ENCODE data around the gene ELOVL6.

The ELOVL6 gene

DNA sequence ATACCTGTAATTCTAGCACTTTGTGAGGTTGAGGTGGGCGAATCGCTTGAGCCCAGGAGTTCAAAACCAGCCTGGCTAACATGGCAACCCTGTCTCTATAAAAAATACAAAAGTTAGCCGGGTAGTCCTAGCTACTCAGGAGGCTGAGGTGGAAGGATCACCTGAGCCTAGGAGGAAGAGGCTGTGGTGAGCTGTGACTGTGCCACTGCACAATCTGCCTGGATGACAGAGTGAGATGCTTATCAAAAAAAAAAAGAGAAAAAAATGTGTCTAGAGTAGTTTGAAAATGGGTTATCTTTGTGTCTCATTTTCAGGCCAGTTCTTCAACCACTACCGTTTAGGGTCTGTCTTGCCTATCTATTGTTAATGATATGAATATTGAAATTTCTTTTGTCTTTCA is 187.6 kb downstream of the ELOVL6 start:
- FAIRE-seq: no peak
- TF ChIP-seq POLR2A (IDR thresholded peaks at IDR 0.05; ENCODE audit: low read depth, low read length): no peak

GRCh38 chr4:110009550-110009949 is 188.9 kb downstream of the ELOVL6 start:
- no peak for DNase-seq (ENCODE audit: insufficient read length, low spot score)
- FAIRE-seq: no peak
- TF ChIP-seq POLR2A (IDR thresholded peaks at IDR 0.05; ENCODE audit: low read depth, low read length): no peak

More for the DNA sequence above, 187.6 kb downstream of the ELOVL6 start:
- DNase-seq (ENCODE audit: insufficient read length, low spot score): no peak

DNA sequence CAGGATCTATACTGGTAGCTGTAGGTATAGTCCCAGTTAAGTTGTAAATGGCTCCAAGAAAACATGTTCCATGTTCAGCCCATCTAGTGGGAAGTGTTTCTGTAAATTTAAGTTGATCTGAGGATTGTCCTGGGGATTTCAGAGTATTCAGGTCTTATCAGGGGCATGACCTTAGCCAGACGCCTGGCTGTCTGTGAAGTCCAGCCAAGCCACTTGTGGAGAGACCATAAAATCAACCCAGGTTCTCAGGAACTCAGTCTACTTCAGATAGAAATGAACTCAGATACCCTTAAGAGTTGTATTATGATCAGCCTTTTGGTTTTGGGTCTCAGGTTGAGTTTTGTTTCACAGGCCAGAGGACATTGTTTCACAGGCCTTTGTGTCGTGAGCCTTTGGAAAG is 189.9 kb downstream of the ELOVL6 start:
- DNase-seq (ENCODE audit: insufficient read length, low spot score): no peak
- no peak for TF ChIP-seq POLR2A (IDR thresholded peaks at IDR 0.05; ENCODE audit: low read depth, low read length)
- no peak for FAIRE-seq

- TF ChIP-seq POLR2A (IDR thresholded peaks at IDR 0.05; ENCODE audit: low read depth, low read length): no peak
- DNase-seq (ENCODE audit: insufficient read length, low spot score): no peak
- no peak for FAIRE-seq
Observed at GRCh38 chr4:110007217-110007616, 191.2 kb downstream of the ELOVL6 start.

DNA sequence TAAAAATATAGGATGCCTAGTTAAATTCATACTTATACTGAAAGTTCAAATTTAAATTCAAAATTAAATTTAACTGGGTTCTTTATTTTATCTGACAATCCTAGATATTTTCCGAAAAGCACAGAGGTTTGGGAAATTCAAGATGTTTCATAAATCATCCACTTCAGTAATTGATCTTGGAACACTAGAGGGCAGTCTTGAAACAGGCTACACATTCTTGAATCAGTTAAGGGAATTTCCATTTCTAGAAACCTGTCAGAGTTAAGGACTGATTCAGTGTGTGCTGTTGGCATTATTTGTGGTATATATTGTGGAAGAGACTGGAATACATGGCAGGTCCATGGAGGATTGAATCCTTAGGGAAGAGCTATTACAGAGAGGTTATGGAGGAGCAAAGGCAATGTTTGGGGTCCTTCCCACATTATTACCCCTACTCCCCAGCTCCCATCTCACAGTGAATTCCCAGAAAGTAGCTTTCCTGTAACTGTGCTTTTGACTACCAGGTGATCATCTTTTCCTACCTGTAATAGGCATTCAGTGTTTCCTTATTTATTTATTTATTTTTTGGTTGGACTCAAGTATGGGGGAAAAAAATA is 192.9 kb downstream of the ELOVL6 start:
- peak; percentile 20 for DNase-seq (ENCODE audit: insufficient read length, low spot score)
- no peak for TF ChIP-seq POLR2A (IDR thresholded peaks at IDR 0.05; ENCODE audit: low read depth, low read length)
- peak; percentile 69 for FAIRE-seq

DNA sequence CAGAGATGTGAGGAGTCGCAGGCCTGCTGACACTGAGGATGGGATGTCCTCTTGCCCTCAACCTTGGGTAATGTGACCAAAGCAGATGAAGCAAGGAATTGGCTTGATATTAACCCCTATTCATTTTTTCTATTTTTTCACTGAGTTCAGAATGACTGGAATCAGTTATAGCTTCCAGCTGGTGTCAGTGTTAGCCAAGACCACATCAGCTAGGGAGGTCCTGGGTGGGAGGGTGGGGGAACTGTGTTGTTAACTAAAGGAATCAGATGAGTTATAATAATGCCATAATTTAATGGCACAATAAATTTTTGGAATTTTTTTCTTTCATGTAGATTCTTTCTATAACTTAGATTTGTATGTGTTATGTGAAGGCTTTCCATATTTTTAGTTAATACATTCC is 193.9 kb downstream of the ELOVL6 start:
- FAIRE-seq (no peak), DNase-seq (ENCODE audit: insufficient read length, low spot score) (no peak)
- no peak for TF ChIP-seq POLR2A (IDR thresholded peaks at IDR 0.05; ENCODE audit: low read depth, low read length)

DNA sequence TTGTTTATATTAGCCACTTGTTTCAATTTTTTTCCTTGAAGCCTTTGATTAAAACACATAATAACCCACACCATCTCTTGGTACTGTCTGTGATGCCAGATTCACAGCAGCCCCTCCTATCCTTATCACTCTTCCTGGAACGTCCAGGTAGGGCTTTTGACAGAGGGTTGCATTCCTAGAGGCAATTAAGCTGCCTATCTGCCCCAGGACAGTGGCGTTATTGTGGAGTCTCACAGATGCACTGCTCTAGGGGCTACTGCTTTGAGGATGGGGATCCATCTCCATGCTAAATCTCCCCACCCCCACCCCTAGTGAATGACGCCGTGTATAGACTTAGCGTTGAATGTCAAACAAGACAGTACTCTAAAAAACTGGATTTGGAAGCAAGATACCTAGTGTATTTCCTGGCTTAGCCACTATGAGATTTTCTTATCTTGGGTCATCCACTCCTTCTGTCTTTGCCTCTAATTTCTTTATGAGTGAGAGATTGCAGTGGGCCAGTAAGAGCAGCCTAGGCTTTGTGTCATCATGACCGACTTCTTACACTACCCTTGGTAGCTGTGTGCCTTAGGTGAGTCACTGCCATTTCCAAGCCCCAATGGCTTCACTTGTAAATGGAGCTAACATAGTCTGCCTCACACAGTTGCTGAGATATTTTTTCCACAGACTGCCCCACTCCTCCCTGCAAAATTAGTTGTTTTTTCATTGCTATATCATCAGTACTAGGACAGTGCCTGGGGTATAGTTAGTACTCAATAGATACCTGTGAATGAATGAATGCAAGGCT is 194.8 kb downstream of the ELOVL6 start:
- FAIRE-seq: no peak
- no peak for DNase-seq (ENCODE audit: insufficient read length, low spot score)

GRCh38 chr4:110002326-110002725 is 196.1 kb downstream of the ELOVL6 start:
- no peak for DNase-seq (ENCODE audit: insufficient read length, low spot score)
- no peak for TF ChIP-seq POLR2A (IDR thresholded peaks at IDR 0.05; ENCODE audit: low read depth, low read length)
- FAIRE-seq: no peak

More for the DNA sequence above, 194.8 kb downstream of the ELOVL6 start:
- TF ChIP-seq POLR2A (IDR thresholded peaks at IDR 0.05; ENCODE audit: low read depth, low read length): no peak

- no peak for DNase-seq (ENCODE audit: insufficient read length, low spot score)
- no peak for TF ChIP-seq POLR2A (IDR thresholded peaks at IDR 0.05; ENCODE audit: low read depth, low read length)
- no peak for FAIRE-seq
Observed at GRCh38 chr4:109999585-109999912, 198.9 kb downstream of the ELOVL6 start.

- TF ChIP-seq POLR2A (IDR thresholded peaks at IDR 0.05; ENCODE audit: low read depth, low read length): no peak
- FAIRE-seq: peak; percentile 23
- DNase-seq (ENCODE audit: insufficient read length, low spot score): no peak
Observed at GRCh38 chr4:109998867-109999584, 199.4 kb downstream of the ELOVL6 start.

GRCh38 chr4:109996526-109996925 is 201.9 kb downstream of the ELOVL6 start:
- TF ChIP-seq POLR2A (IDR thresholded peaks at IDR 0.05; ENCODE audit: low read depth, low read length): no peak

More at GRCh38 chr4:109996526-109996925, 201.9 kb downstream of the ELOVL6 start:
- no peak for DNase-seq (ENCODE audit: insufficient read length, low spot score)
- FAIRE-seq: no peak

Data from H54 (cell line).